PC-9 (cell line): ENCODE results near the gene KCNH1. TPM values are rescaled to one million over a fixed set of nuclear protein-coding genes. Genes with fewer than 3 reads are reported as not detected.

Source experiments
- Bru-seq: library from RNA; stranded (reverse); fragments of 400-500 nt; gene quantifications from one replicate; lab custom pipeline; 2021; lab: Mats Ljungman, UMichigan
- BruChase-seq, 2 experiments: library from RNA; stranded (reverse); fragments of 400-500 nt; gene quantifications; one replicate each; lab custom pipeline; 2021; lab: Mats Ljungman, UMichigan
- BruUV-seq: library from RNA; stranded (reverse); fragments of 400-500 nt; replicated peaks from 2 replicates; lab custom pipeline; 2021; lab: Mats Ljungman, UMichigan
- CTCF ChIA-PET: fragments of 300-600 bp; sonication (Branson Sonifier 250); formaldehyde crosslinking; loops from one replicate; lab custom pipeline; 2022; ENCODE audit warnings: antibody characterized with exemption; lab: Charles Lee
- POLR2A ChIA-PET: fragments of 300-600 bp; sonication (Branson Sonifier 250); formaldehyde crosslinking; loops from one replicate; lab custom pipeline; 2022; ENCODE audit warnings: antibody characterized with exemption; ENCODE audit not compliant: unreplicated experiment; lab: Charles Lee
- DNase-seq, 2 experiments: peaks; one replicate each; pipeline versions ENCODE4 v3.0.0 to v3.0.0-alpha.2; 2015 to 2022; ENCODE audit warnings: mixed read lengths in 1 of 2
- H2AFZ ChIP-seq: fragments of 200-600 bp; sonication (generic); 2 replicates; pipeline ENCODE4 v1.8.1; 2017; ENCODE audit warnings: antibody characterized with exemption
- H3F3A ChIP-seq: fragments of 200-600 bp; sonication (generic); 2 replicates; pipeline ENCODE4 v1.8.1; 2017; ENCODE audit warnings: antibody characterized with exemption, mild to moderate bottlenecking, low read depth; ENCODE audit not compliant: insufficient read depth
- H3K27ac ChIP-seq: fragments of 200-600 bp; sonication (generic); 2 replicates; pipeline ENCODE4 v1.6.1; 2016; ENCODE audit warnings: mixed run types
- H3K27me3 ChIP-seq: fragments of 200-600 bp; sonication (generic); 2 replicates; pipeline ENCODE4 v1.6.1; 2016; ENCODE audit warnings: low read depth, mixed run types; ENCODE audit not compliant: insufficient read depth
- H3K36me3 ChIP-seq: fragments of 200-600 bp; sonication (generic); 2 replicates; pipeline ENCODE4 v1.6.1; 2016; ENCODE audit warnings: low read depth, mixed run types
- H3K4me1 ChIP-seq: fragments of 200-600 bp; sonication (generic); replicated peaks from 2 replicates; pipeline ENCODE4 v1.6.1; 2016; ENCODE audit warnings: mixed run types; ENCODE audit not compliant: insufficient read depth
- H3K4me2 ChIP-seq: fragments of 200-600 bp; sonication (generic); 2 replicates; pipeline ENCODE4 v1.6.1; 2017; ENCODE audit warnings: mixed run types
- H3K4me3 ChIP-seq: fragments of 200-600 bp; sonication (generic); 2 replicates; pipeline ENCODE4 v1.6.1; 2016; ENCODE audit warnings: mixed run types
- H3K79me2 ChIP-seq: fragments of 200-600 bp; sonication (generic); 2 replicates; pipeline ENCODE4 v1.6.1; 2017; ENCODE audit warnings: low read depth, mixed run types
- H3K9me2 ChIP-seq: fragments of 200-600 bp; sonication (generic); 2 replicates; pipeline ENCODE4 v1.8.1; 2017; ENCODE audit warnings: mild to moderate bottlenecking; ENCODE audit not compliant: insufficient read depth
- H3K9me3 ChIP-seq: fragments of 200-600 bp; sonication (generic); 2 replicates; pipeline ENCODE4 v1.8.1; 2016; ENCODE audit warnings: low read depth; ENCODE audit not compliant: insufficient read depth
- H4K20me1 ChIP-seq: fragments of 200-600 bp; sonication (generic); 2 replicates; pipeline ENCODE4 v1.8.1; 2017; ENCODE audit not compliant: insufficient read depth
- EZH2 ChIP-seq: fragments of 200-600 bp; sonication (generic); IDR thresholded peaks from 2 replicates; pipeline ENCODE4 v1.8.0; 2017; ENCODE audit warnings: antibody characterized with exemption, low read depth
- intact Hi-C: fragments of 100-400 bp; cut with micrococcal nuclease; formaldehyde crosslinking; loops from one replicate; pipeline ENCODE4 v1.10.0; 2022; ENCODE audit not compliant: unreplicated experiment
- long read RNA-seq: library from polyadenylated mRNA; stranded (forward); transcript quantifications from one replicate; pipeline ENCODE4 v2.0.0, GENCODE V29; 2022
- total RNA-seq: library from RNA; stranded (reverse); gene quantifications from 2 replicates; pipeline ENCODE4 v1.2.3, GENCODE V29; 2021
- TF ChIP-seq, protein P1 (sequence below): fragments of 200-600 bp; sonication (generic); conservative IDR thresholded peaks from 2 replicates; pipeline ENCODE4 v1.6.1; 2017; ENCODE audit warnings: mixed run types, antibody characterized with exemption, mild to moderate bottlenecking, moderate library complexity

KCNH1 gene, protein sequence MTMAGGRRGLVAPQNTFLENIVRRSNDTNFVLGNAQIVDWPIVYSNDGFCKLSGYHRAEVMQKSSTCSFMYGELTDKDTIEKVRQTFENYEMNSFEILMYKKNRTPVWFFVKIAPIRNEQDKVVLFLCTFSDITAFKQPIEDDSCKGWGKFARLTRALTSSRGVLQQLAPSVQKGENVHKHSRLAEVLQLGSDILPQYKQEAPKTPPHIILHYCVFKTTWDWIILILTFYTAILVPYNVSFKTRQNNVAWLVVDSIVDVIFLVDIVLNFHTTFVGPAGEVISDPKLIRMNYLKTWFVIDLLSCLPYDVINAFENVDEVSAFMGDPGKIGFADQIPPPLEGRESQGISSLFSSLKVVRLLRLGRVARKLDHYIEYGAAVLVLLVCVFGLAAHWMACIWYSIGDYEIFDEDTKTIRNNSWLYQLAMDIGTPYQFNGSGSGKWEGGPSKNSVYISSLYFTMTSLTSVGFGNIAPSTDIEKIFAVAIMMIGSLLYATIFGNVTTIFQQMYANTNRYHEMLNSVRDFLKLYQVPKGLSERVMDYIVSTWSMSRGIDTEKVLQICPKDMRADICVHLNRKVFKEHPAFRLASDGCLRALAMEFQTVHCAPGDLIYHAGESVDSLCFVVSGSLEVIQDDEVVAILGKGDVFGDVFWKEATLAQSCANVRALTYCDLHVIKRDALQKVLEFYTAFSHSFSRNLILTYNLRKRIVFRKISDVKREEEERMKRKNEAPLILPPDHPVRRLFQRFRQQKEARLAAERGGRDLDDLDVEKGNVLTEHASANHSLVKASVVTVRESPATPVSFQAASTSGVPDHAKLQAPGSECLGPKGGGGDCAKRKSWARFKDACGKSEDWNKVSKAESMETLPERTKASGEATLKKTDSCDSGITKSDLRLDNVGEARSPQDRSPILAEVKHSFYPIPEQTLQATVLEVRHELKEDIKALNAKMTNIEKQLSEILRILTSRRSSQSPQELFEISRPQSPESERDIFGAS
- total RNA-seq, result not detected in 2 replicates
- percentile 2 among the genes with signal in this experiment for Bru-seq, nascent RNA
- percentile 2 among the genes with signal in this experiment for BruChase-seq, experiment 1, labeled RNA remaining after a 2-hour chase
- not detected for BruChase-seq, experiment 2, labeled RNA remaining after a 6-hour chase
- long read RNA-seq, result 0 reads

DNA sequence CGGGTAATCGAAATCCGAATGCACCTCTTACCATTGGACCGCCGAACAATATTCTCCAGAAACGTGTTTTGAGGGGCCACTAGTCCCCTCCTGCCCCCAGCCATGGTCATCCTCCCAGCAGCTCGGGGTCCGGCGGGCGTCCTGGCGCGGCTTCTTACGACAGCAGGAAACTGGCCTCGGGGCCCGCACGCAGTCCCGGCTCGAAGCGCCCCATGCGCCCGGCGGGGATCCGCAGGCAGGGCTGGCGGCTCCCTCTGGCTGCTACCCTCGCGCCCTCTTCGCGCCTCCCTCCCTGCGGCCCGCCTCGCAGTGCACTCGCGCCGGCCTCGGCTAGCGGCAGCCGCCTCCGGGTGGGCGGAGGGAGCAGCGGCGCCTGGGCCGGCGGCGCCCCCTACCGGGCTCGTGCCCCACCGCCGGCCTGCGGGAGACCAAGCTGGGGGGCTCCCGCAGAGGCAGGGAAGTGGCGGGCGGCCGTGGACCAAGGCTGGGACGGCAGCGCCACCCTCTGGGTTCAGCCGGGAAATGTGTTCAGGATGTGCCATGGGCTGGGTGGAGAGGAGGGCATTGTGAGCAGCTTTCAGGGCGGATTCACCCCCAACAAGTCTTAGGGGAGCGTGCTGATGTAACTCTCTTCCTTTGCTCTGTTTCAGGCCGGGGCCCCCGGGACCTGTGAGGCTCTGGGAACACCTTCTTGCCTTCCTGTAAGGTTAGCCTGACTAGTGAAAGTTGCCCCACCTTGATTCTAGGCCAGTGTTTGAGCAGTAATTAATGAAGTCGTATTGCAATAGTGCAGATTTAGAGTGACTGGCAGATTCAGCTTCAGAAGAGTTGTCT is at the start of gene KCNH1:
Gene KCNH1, minus strand, starts transcription at position 313 of the 834 bp plus-strand sequence. Its CDS starts 203 bp downstream, at position 110.
- DNase-seq, result peak in 1 of 2 experiments; percentile 81
- POLR2A ChIA-PET, result interaction anchor here (0.6 kb wide), 1 partner anchor 1294 kb away, joined by 6 read pairs; no protein-coding TSS in a partner anchor
- no peak within 1 kb of the TSS for H2AFZ ChIP-seq
- H4K20me1 ChIP-seq, result no peaks in the 10 kb centered on the region
- H3F3A ChIP-seq, result no peaks in the 10 kb centered on the region
- no peaks in the 10 kb centered on the region for H3K9me3 ChIP-seq
- TF ChIP-seq, protein P1, sequence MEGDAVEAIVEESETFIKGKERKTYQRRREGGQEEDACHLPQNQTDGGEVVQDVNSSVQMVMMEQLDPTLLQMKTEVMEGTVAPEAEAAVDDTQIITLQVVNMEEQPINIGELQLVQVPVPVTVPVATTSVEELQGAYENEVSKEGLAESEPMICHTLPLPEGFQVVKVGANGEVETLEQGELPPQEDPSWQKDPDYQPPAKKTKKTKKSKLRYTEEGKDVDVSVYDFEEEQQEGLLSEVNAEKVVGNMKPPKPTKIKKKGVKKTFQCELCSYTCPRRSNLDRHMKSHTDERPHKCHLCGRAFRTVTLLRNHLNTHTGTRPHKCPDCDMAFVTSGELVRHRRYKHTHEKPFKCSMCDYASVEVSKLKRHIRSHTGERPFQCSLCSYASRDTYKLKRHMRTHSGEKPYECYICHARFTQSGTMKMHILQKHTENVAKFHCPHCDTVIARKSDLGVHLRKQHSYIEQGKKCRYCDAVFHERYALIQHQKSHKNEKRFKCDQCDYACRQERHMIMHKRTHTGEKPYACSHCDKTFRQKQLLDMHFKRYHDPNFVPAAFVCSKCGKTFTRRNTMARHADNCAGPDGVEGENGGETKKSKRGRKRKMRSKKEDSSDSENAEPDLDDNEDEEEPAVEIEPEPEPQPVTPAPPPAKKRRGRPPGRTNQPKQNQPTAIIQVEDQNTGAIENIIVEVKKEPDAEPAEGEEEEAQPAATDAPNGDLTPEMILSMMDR, result peak; percentile 69
- TF ChIP-seq EZH2, result no peak
- peak within 1 kb of the TSS; percentile 53 for H3K4me2 ChIP-seq
- intact Hi-C loops, result loop anchor here (1.0 to 10.0 kb wide), 4 partner anchors 125 to 727 kb away; partner anchors contain the start of gene RCOR3
- peak within 1 kb of the TSS; percentile 4; the same call in 1 of the 2 replicates for H3K4me3 ChIP-seq
- H3K4me1 ChIP-seq, result no peaks in the 10 kb centered on the region
- BruUV-seq, result no TSS peak
- H3K9me2 ChIP-seq, result no peaks in the 10 kb centered on the region
- H3K27ac ChIP-seq, result no peak within 1 kb of the TSS
- H3K36me3 ChIP-seq, result no peaks in the 10 kb centered on the region
- no peaks in the 10 kb centered on the region for H3K79me2 ChIP-seq
- peaks cover 42% of the 10 kb centered on the region for H3K27me3 ChIP-seq
- CTCF ChIA-PET, result interaction anchor here (0.5 to 1.1 kb wide), 4 partner anchors 440 to 702 kb away, joined by 4 to 12 read pairs (median 6); no protein-coding TSS in a partner anchor

DNA sequence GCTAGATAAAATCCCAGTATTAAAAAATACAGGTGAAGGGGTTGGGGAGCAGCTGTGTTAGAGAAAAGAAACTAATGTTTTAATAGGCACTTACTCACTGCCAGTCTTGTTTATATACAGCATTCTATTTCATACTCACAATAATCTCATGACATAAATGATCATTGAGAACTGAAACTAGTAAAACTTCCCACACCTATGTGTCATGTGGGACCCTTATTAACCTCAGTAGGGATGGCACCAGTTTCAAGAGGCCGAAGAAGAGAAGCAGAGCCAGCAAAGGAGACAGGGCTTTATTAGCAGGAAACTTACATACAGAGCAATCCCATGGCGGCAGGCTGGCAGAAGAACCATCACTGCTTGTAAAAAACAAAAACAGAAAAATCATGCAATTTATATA is 48.8 kb upstream of the KCNH1 start:
- no TSS peak for BruUV-seq
- TF ChIP-seq, protein P1, result no peak
- TF ChIP-seq EZH2, result no peak
- DNase-seq, result no peak

More for the DNA sequence above, 48.8 kb upstream of the KCNH1 start:
- ChIA-PET CTCF (no interaction called here), POLR2A (no interaction called here)
- H3K9me2 ChIP-seq, result no peaks in the 10 kb centered on the region
- no peak overlapping the region for H3K4me3 ChIP-seq
- no peaks in the 10 kb centered on the region for H3K79me2 ChIP-seq
- no peak overlapping the region for H2AFZ ChIP-seq
- no peak overlapping the region for H3K27ac ChIP-seq
- no peaks in the 10 kb centered on the region for H3K9me3 ChIP-seq
- no peaks in the 10 kb centered on the region for H3K4me1 ChIP-seq
- intact Hi-C loops, result no loop called here
- no peaks in the 10 kb centered on the region for H3F3A ChIP-seq
- H3K27me3 ChIP-seq, result no peaks in the 10 kb centered on the region; the same call in 1 of the 2 replicates
- H3K4me2 ChIP-seq, result no peak overlapping the region
- H4K20me1 ChIP-seq, result no peaks in the 10 kb centered on the region
- H3K36me3 ChIP-seq, result no peaks in the 10 kb centered on the region
